ENCODE data around the gene MKRN2OS. TPM values are rescaled to one million over a fixed set of nuclear protein-coding genes. Genes with fewer than 3 reads are reported as not detected.

The MKRN2OS gene
- total RNA-seq, 3 donors from 2014 or later (not counting 1 experiment from before 2014, with no cell fraction given), result not detected

GRCh38 chr3:12518261-12519028 lies 26.9 kb downstream of the MKRN2OS start:
- H3K27me3 ChIP-seq (ENCODE audit: control insufficient read depth, insufficient read depth, low read length), result no peaks in the 10 kb centered on the region
- no peaks in the 10 kb centered on the region for H3K9me3 ChIP-seq (ENCODE audit: control insufficient read depth, insufficient read depth, low read length)
- peaks cover 1% of the 10 kb centered on the region for H3K36me3 ChIP-seq (ENCODE audit: control insufficient read depth, insufficient read depth, low read length)
- intact Hi-C loops (cut with micrococcal nuclease), result no loop called here
- no peaks in the 10 kb centered on the region for H3K4me1 ChIP-seq (ENCODE audit: control insufficient read depth, insufficient read depth, low read length)
- H3K27ac Mint-ChIP-seq, result no peak overlapping the region
- DNase-seq, result no peak
- no peak for TF ChIP-seq CTCF (IDR thresholded peaks at IDR 0.05)
- H3K27me3 Mint-ChIP-seq (ENCODE audit: low read depth in 2 of 2), result no peaks in the 10 kb centered on the region
- H3K4me3 Mint-ChIP-seq, result no peak overlapping the region
- H3K4me3 ChIP-seq (ENCODE audit: low read length), result no peak overlapping the region
- WGBS (ENCODE audit: insufficient coverage), result 93% methylated on average over 6 of the region's 6 CpGs
- no peaks in the 10 kb centered on the region for H3K4me1 Mint-ChIP-seq
- H3K9me3 Mint-ChIP-seq, result no peaks in the 10 kb centered on the region
- H3K36me3 Mint-ChIP-seq, result no peaks in the 10 kb centered on the region
- no peak for ATAC-seq
- no peak overlapping the region for H3K27ac ChIP-seq (ENCODE audit: low read length)

- DNase-seq (no peak), ATAC-seq (no peak)
- no peak overlapping the region for H3K4me3 ChIP-seq (ENCODE audit: low read length)
- H3K36me3 ChIP-seq (ENCODE audit: control insufficient read depth, insufficient read depth, low read length), result peaks cover 1% of the 10 kb centered on the region
- Mint-ChIP-seq H3K27ac (no peak overlapping the region), H3K36me3 (no peaks in the 10 kb centered on the region), H3K27me3 (ENCODE audit: low read depth in 2 of 2) (no peaks in the 10 kb centered on the region), H3K4me3 (no peak overlapping the region), H3K4me1 (no peaks in the 10 kb centered on the region), H3K9me3 (no peaks in the 10 kb centered on the region)
- no peak overlapping the region for H3K27ac ChIP-seq (ENCODE audit: low read length)
- no peak for TF ChIP-seq CTCF (IDR thresholded peaks at IDR 0.05)
- no peaks in the 10 kb centered on the region for H3K27me3 ChIP-seq (ENCODE audit: control insufficient read depth, insufficient read depth, low read length)
- intact Hi-C loops (cut with micrococcal nuclease), result no loop called here
- H3K4me1 ChIP-seq (ENCODE audit: control insufficient read depth, insufficient read depth, low read length), result no peaks in the 10 kb centered on the region
- H3K9me3 ChIP-seq (ENCODE audit: control insufficient read depth, insufficient read depth, low read length), result no peaks in the 10 kb centered on the region
- WGBS (ENCODE audit: insufficient coverage), result 95% methylated on average over 10 of the region's 11 CpGs
Measured at GRCh38 chr3:12516873-12517272, 28.4 kb downstream of the MKRN2OS start.

- H3K36me3 Mint-ChIP-seq, result no peaks in the 10 kb centered on the region
- DNase-seq, result no peak
- H3K27ac ChIP-seq (ENCODE audit: low read length), result no peak overlapping the region
- ATAC-seq, result no peak
- no peaks in the 10 kb centered on the region for H3K9me3 ChIP-seq (ENCODE audit: control insufficient read depth, insufficient read depth, low read length)
- H3K4me3 ChIP-seq (ENCODE audit: low read length), result no peak overlapping the region
- H3K4me1 Mint-ChIP-seq, result no peaks in the 10 kb centered on the region
- H3K4me3 Mint-ChIP-seq, result no peak overlapping the region
- H3K27me3 ChIP-seq (ENCODE audit: control insufficient read depth, insufficient read depth, low read length), result no peaks in the 10 kb centered on the region
- peaks cover 1% of the 10 kb centered on the region for H3K36me3 ChIP-seq (ENCODE audit: control insufficient read depth, insufficient read depth, low read length)
- TF ChIP-seq CTCF (IDR thresholded peaks at IDR 0.05), result no peak
- no peaks in the 10 kb centered on the region for H3K4me1 ChIP-seq (ENCODE audit: control insufficient read depth, insufficient read depth, low read length)
- H3K27ac Mint-ChIP-seq, result no peak overlapping the region
- H3K9me3 Mint-ChIP-seq, result no peaks in the 10 kb centered on the region
- intact Hi-C loops (cut with micrococcal nuclease), result no loop called here
- no peaks in the 10 kb centered on the region for H3K27me3 Mint-ChIP-seq (ENCODE audit: low read depth in 2 of 2)
Measured at GRCh38 chr3:12515631-12516030, 29.7 kb downstream of the MKRN2OS start.

All from natural killer cell (primary cell).